GM19193 (cell line): ENCODE data around the gene CDHR4.

Experiments used
- POLR2A ChIP-seq: IDR thresholded peaks from 4 replicates; pipeline ENCODE4 v1.6.1; 2011; ENCODE audit not compliant: insufficient read depth, insufficient read length; ENCODE audit errors: extremely low read depth

The CDHR4 gene

GRCh38 chr3:49788056-49788455, 11.6 kb downstream of the CDHR4 start:
- TF ChIP-seq POLR2A, result no peak

- TF ChIP-seq POLR2A, result no peak
These were observed 12.1 kb downstream of the CDHR4 start for GRCh38 chr3:49787536-49787935.

DNA sequence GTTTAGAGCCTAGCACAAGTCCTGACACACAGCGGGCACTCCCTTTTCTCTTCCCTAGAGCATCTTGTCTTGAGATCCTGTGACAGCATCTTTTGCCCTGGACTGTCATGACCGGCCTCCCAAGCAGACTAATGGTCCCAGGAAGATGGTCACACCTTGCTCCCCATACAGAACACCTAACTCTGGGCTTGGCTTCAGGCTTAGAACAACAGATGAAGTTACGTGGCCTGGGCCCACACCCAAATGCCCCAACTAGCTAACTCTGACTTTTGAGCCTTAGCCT, 12.6 kb downstream of the CDHR4 start:
- TF ChIP-seq POLR2A, result no peak

DNA sequence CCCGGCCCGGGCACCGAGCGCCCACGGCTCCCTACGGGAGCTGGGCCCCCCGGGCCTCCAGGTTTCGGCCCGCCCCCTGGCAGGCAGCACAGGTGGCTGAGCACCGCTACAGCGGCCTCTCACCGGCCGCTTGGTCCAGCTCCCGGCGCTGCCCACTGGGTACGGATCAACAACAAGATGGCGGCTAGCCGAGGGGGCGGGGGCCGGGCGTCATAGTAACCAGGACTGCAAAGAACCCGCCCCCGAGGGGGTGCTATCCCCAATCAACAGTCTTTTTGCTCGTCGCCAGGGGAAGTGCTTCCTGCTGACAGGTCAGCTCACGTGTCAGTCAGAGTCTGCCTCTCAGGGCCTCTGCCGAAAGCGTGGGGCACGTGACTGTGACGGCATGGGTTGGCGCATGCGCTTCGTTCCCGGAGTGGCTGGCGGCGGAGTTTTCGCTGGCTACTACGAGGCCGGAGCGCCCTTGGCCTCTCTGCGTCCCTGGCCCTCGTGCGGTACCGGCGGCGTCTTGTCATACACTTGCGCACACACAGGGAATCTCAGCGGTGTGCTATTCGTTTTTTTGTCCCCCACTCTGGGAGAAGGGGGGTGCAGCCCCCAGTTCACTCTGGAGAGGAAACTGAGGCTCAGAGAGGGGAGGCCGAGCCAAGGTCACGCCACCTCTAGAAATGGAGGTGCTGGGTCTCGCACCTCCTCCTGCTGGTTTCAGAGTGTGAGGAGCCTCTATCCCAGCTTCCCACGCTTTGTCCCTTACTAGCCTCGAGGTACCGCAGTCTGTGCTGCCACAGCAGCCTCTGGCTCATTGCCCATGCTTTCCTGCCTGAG, 13.1 kb downstream of the CDHR4 start, which contains the start of gene IP6K1:
Gene IP6K1, minus strand, starts transcription at position 186 of the 825 bp plus-strand sequence. CDS start 38,502 bp downstream, outside the sequence.
- peak; percentile 94 for TF ChIP-seq POLR2A

GRCh38 chr3:49785565-49786356, 13.9 kb downstream of the CDHR4 start:
- TF ChIP-seq POLR2A, result no peak

DNA sequence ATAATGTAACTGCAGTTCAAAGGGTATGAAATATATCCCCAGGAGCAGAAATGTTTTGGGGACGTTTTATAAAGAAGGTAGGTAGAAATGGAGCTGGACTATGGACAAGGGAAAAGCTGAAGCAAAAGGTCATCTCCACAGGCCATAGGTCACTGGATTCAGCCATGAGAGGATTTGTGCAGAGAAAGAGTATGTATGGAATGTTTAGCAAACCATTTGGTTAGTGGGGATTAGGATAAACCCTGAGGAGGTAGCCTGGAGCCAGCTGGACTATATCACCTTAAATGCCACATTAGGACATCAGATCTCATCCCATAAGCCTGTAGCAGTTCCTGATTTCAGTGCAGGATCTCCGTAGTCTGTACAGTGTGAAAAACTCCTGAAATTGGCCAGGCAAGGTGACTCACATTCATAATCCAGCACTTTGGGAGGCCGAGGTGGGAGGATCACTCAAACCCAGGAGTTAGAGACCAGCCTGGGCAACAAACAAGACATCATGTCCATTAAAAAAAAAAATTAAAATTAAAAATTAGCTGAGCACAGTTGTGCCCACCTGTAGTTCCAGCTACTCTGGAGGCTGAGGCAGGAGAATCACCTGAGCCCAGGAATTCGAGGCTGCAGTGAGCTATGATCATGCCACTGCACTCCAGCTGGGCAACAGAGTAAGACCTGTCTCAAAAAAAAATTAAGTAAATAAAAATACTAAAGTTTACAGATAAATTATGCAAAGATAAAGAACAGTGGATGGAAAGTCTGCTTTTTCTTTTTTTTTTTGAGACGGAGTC, 18.1 kb downstream of the CDHR4 start:
- no peak for TF ChIP-seq POLR2A

DNA sequence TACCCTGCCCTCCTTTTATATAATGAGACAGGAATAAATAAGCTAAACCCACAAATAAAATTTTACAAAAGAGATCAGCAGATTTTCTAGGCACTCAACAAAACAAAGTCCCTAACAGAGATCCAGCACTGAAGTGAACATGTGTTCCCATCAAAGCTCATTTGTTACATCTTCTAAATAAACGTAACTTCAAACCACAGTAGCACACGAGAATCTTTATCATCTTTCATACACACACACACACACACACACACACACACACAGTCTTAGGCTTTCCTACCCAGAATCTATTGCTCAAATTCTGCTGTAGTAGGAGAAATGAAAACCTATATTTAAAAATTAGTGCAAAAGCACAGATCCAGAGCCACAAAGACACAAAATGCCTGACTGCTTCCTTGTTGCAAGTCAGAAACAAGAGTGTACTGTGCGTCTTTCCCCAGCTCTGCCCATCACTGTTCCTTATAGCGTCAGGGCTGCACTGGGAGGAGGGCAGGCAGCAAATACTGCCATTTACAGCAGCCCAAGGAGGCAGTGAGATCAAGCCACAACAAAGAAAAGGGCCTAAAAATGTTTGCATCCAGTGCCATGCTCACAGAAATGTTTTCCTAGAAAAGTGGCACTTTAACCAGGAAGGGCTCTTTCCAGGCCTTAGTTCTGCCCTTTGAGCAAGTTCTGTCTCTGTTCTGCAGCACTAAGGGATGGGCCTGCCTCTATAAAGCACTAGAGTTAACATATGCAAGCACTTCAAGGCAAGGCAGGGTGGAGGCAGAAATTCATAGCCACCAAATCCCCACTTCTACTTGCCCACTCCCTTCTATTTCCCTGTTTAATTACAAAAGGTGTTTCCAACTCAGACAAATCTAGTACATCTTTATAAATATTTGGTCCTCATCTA, 19.3 kb downstream of the CDHR4 start:
- TF ChIP-seq POLR2A, result no peak

DNA sequence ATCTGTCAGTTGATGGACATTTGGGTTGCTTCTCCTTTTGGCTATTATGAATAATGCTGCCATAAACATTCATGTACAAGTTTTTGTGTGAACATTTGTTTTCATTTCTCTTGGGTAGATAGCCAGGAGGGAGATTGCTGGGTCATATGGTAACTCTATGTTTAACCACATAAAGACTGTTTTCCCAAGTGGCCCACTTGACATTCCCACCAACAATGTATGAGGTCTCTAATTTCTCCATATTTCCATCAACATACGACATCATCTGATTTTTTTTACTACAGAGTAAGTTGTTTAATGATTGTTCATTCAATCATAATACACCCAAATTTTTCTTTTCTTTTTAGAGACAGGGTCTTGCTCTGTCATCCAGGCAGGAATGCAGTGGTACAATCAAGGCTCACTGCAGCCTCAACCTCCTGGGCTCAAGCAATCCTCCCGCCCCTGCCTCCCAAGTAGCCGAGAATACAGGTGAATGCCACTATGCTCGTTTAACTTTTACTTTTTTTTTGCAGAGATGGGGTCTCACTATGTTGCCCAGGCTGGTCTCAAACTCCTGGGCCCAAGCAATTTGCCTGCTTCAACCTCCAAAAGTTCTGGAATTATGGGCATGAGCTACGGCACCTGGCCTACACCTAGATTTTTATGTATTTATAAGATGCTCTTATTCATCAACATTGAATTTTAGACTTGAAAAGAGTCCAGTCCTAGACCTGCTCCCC, 20.2 kb downstream of the CDHR4 start:
- no peak for TF ChIP-seq POLR2A

GRCh38 chr3:49775538-49775937, 24.1 kb downstream of the CDHR4 start:
- no peak for TF ChIP-seq POLR2A

DNA sequence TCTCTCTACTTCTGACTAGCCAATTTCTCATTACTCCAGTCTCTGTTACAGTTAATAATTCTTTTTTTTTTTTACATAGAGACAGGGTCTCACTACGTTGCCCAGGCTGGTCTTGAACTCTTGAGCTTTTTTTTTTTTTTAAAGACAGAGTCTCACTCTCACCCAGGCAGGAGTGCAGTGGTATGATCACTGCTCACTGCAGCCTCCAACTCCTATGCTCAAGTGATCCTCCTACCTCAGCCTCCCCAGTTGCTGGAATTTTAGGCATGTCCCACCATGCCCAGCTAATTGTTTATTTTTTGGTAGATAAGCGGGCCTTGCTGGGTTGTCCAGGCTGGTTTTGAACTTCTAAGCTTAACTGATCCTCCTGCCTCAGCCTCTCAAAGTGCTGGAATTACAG, 27.0 kb downstream of the CDHR4 start:
- TF ChIP-seq POLR2A, result no peak

DNA sequence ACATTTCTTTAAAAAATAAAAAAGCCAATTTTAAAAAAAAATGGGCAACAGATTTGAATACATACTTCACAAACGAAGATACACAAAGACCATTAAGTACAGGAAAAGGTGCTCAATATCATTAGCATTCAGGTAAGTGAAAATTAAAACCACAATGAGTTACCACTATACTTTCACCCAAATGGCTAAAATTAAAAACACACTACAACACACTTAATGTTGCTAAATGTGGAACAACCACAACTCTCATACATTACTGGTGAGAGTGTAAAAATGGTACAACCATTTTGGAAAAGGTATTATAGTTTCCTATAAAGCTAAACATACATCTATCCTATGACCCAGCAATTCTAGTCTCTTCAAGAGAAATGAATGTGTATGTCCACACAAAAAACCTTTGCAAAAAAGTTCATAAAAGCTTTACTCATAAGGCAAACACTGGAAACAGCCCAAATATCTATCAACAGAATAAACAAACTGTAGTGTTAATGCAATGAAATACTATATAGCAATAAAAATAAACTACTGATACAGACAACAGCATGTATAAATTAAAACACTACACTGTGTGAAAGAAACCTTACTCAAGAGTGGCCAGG, 28.2 kb downstream of the CDHR4 start:
- no peak for TF ChIP-seq POLR2A

DNA sequence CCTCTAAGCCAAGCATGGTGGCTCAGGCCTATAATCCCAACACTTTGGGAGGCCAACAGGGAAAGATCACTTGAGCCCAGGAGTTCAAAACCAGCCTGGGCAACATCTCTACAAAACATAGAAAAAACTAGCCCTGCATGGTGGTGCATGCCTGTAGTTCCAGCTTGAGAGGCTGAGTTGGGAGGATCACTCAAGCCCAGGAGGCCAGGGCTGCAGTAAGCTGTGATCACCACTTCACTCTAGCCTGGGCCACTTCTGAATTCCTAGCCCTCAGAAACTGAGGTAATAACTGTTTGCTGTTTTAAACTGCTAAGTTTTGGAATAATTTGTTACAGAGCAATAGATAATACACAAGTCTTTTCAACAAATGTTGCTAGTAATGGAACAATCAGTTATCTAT, 29.7 kb downstream of the CDHR4 start:
- TF ChIP-seq POLR2A, result no peak

GRCh38 chr3:49769286-49769915, 30.3 kb downstream of the CDHR4 start:
- TF ChIP-seq POLR2A, result no peak
